ENCODE measurements around the gene ABCA10.

Gene ABCA10

GRCh38 chr17:69164206-69164605 is 64.4 kb downstream of the ABCA10 start:
- peak; percentile 44 for DNase-seq

- DNase-seq, result no peak
Observed at GRCh38 chr17:69159418-69159817, 69.2 kb downstream of the ABCA10 start.

GRCh38 chr17:69154267-69154666 is 74.4 kb downstream of the ABCA10 start:
- DNase-seq, result no peak

GRCh38 chr17:69150333-69150732 is 78.3 kb downstream of the ABCA10 start:
- DNase-seq, result no peak

GRCh38 chr17:69147460-69147859 is 81.2 kb downstream of the ABCA10 start:
- no peak for DNase-seq

GRCh38 chr17:69144331-69145255 is 84.0 kb downstream of the ABCA10 start:
- peak; percentile 10 for DNase-seq

- no peak for DNase-seq
Observed at GRCh38 chr17:69143683-69144231, 84.9 kb downstream of the ABCA10 start.

- peak; percentile 56 for DNase-seq
Observed at GRCh38 chr17:69143151-69143550, 85.5 kb downstream of the ABCA10 start.

- DNase-seq, result no peak
Observed at GRCh38 chr17:69142175-69142802, 86.3 kb downstream of the ABCA10 start.

GRCh38 chr17:69141431-69142174 is 87.0 kb downstream of the ABCA10 start, which contains the start of gene ABCA6:
TSS of gene ABCA6 (minus strand) at chr17:69141895. CDS start at chr17:69140703, 1,192 bp downstream.
- peak; percentile 15 for DNase-seq

GRCh38 chr17:69134112-69134511 is 94.5 kb downstream of the ABCA10 start:
- no peak for DNase-seq

- DNase-seq, result no peak
Observed at GRCh38 chr17:69130627-69131296, 97.9 kb downstream of the ABCA10 start.

GRCh38 chr17:69123626-69124025 is 105.0 kb downstream of the ABCA10 start:
- no peak for DNase-seq

- DNase-seq, result no peak
Observed at GRCh38 chr17:69122065-69122464, 106.6 kb downstream of the ABCA10 start.

GRCh38 chr17:69117855-69118784 is 110.5 kb downstream of the ABCA10 start:
- DNase-seq, result peak; percentile 68

GRCh38 chr17:69111794-69112193 is 116.8 kb downstream of the ABCA10 start:
- no peak for DNase-seq

- DNase-seq, result no peak
Observed at GRCh38 chr17:69105907-69106730, 122.5 kb downstream of the ABCA10 start.

- DNase-seq, result no peak
Observed at GRCh38 chr17:69103557-69104233, 124.9 kb downstream of the ABCA10 start.

GRCh38 chr17:69098625-69099024 is 130.0 kb downstream of the ABCA10 start:
- peak; percentile 49 for DNase-seq
